ENCODE data around the gene PRKCSH.
"Not testable (repeated sequence)": the region's sequence is repeated elsewhere in the genome, so short reads cannot be mapped to it uniquely, and the experiment has no call there.

The PRKCSH gene

GRCh38 chr19:11450570-11451326 is 15.3 kb downstream of the PRKCSH start:
- TF ChIP-seq, protein P1, sequence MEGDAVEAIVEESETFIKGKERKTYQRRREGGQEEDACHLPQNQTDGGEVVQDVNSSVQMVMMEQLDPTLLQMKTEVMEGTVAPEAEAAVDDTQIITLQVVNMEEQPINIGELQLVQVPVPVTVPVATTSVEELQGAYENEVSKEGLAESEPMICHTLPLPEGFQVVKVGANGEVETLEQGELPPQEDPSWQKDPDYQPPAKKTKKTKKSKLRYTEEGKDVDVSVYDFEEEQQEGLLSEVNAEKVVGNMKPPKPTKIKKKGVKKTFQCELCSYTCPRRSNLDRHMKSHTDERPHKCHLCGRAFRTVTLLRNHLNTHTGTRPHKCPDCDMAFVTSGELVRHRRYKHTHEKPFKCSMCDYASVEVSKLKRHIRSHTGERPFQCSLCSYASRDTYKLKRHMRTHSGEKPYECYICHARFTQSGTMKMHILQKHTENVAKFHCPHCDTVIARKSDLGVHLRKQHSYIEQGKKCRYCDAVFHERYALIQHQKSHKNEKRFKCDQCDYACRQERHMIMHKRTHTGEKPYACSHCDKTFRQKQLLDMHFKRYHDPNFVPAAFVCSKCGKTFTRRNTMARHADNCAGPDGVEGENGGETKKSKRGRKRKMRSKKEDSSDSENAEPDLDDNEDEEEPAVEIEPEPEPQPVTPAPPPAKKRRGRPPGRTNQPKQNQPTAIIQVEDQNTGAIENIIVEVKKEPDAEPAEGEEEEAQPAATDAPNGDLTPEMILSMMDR (IDR thresholded peaks at IDR 0.05; ENCODE audit: control insufficient read depth, insufficient read depth, low read depth, low read length, missing control alignments), result no peak
- no peak overlapping the region for H3K4me3 ChIP-seq (ENCODE audit: control insufficient read depth, low read depth, low read length)
- DNase-seq (ENCODE audit: low read depth), result no peak

GRCh38 chr19:11451327-11451870 is 16.0 kb downstream of the PRKCSH start:
- no peak for DNase-seq (ENCODE audit: low read depth)
- TF ChIP-seq, protein P1 (IDR thresholded peaks at IDR 0.05; ENCODE audit: control insufficient read depth, insufficient read depth, low read depth, low read length, missing control alignments), result no peak
- H3K4me3 ChIP-seq (ENCODE audit: control insufficient read depth, low read depth, low read length), result no peak overlapping the region

- TF ChIP-seq, protein P1 (IDR thresholded peaks at IDR 0.05; ENCODE audit: control insufficient read depth, insufficient read depth, low read depth, low read length, missing control alignments), result no peak
- DNase-seq (ENCODE audit: low read depth), result no peak
- H3K4me3 ChIP-seq (ENCODE audit: control insufficient read depth, low read depth, low read length), result no peak overlapping the region
These were observed 16.6 kb downstream of the PRKCSH start for GRCh38 chr19:11451871-11452619.

- no peak for DNase-seq (ENCODE audit: low read depth)
- H3K4me3 ChIP-seq (ENCODE audit: control insufficient read depth, low read depth, low read length), result no peak overlapping the region
- TF ChIP-seq, protein P1 (IDR thresholded peaks at IDR 0.05; ENCODE audit: control insufficient read depth, insufficient read depth, low read depth, low read length, missing control alignments), result no peak
These were observed 17.3 kb downstream of the PRKCSH start for GRCh38 chr19:11452620-11453310.

DNA sequence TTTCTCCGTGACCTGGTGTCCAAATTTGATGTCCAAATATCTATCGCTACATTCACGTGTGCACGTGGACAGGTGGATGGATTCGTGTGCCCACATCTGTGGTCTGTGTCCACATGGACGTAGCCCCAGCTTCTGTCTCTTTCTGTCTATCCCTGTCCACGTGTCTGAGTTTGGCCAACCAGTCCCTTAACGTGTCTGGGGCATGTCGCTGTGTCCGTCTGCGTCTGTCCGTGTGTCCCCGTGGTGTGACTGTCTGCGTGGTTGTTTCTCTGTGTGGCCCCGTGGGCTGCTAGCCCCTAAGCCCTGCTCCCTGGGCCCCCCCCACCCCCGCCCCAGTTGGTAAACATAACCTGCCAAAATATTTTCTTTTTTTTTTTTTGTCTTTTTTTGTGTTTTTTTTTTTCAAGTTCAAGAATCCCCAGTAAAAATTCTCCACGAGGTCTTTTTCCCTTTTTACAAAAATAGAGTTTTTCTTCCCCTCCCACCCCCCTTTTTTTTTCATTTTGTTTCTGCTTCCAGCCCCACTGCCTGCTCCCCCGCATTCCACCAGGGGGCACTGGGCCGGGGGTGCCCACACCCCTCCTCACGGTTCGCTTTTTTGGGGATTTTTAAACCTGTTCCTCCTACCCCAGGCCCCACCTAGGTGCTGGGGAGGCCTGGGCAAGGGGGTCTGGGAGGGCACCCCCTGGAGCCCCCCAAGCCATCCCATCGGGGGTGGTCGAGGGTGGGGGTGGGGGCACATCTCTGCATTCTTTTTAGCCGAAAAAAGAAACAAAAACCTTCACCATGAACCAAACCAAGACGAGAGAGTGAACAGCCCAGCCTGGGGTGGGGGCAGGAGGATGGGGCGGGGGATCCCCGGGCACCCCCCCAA is 18.3 kb downstream of the PRKCSH start:
- DNase-seq (ENCODE audit: low read depth), result no peak
- no peak overlapping the region for H3K4me3 ChIP-seq (ENCODE audit: control insufficient read depth, low read depth, low read length)
- TF ChIP-seq, protein P1 (IDR thresholded peaks at IDR 0.05; ENCODE audit: control insufficient read depth, insufficient read depth, low read depth, low read length, missing control alignments), result peak; percentile 33

DNA sequence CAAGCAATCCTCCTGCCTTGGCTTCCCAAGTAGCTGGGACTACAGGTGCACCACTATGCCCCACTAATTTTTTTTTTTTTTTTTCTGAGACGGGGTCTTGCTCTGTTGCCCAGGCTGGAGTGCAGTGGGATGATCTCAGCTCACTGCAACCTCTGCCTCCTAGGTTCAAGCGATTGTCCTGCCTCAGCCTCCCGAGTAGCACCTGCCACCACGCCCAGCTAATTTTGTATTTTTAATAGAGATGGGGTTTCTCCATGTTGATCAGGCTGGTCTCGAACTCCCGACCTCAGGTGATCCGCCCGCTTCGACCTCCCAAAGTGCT is 19.8 kb downstream of the PRKCSH start:
- H3K4me3 ChIP-seq (ENCODE audit: control insufficient read depth, low read depth, low read length); DNase-seq (ENCODE audit: low read depth): not testable (repeated sequence)
